ENCODE data around the gene PRSS23.
A peak's percentile ranks its signal among the peaks of the same experiment; 100 is the strongest.
"Not testable (repeated sequence)": the region's sequence is repeated elsewhere in the genome, so short reads cannot be mapped to it uniquely, and the experiment has no call there.

The PRSS23 gene

DNA sequence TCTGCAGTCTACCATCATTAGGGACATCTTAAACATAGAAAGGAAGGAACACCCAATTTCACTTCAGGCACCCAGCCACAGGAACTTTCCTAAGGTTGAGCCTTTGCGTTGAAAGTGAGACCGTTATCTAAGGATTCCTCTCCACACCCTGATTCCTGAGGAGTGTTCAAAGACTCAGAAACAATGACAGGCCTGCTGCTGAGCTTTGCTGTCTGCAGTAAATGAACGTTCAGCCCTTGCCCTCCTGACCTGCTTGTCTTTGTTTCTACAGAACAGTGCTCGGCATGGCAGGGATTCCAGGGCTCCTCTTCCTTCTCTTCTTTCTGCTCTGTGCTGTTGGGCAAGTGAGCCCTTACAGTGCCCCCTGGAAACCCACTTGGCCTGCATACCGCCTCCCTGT lies 7.0 kb downstream of the PRSS23 start:
- in situ Hi-C loops (cut with HindIII; ENCODE audit: low pct_ligation_motif_present, low pct_unique_long_range_greater_than_20kb, low sequenced_read_pairs), result no loop called here
- no peak for DNase-seq

DNA sequence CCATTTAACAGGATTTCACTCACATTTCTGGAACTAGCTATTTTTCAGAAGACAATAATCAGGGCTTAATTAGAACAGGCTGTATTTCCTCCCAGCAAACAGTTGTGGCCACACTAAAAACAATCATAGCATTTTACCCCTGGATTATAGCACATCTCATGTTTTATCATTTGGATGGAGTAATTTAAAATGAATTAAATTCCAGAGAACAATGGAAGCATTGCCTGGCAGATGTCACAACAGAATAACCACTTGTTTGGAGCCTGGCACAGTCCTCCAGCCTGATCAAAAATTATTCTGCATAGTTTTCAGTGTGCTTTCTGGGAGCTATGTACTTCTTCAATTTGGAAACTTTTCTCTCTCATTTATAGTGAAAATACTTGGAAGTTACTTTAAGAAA lies 9.2 kb downstream of the PRSS23 start:
- in situ Hi-C loops (cut with HindIII; ENCODE audit: low pct_ligation_motif_present, low pct_unique_long_range_greater_than_20kb, low sequenced_read_pairs), result no loop called here
- DNase-seq, result no peak

DNA sequence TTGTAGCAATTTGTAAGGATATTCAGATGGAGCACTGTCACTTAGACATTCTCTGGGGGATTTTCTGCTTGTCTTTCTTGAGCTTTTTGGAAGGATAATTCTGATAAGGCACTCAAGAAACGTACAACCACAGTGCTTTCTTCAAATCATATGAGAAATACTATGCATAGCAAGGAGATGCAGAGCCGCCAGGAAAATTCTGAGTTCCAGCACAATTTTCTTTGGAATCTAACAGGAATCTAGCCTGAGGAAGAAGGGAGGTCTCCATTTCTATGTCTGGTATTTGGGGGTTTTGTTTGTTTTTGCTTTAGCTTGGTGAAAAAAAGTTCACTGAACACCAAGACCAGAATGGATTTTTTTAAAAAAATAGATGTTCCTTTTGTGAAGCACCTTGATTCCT lies 9.9 kb downstream of the PRSS23 start:
- in situ Hi-C loops (cut with HindIII; ENCODE audit: low pct_ligation_motif_present, low pct_unique_long_range_greater_than_20kb, low sequenced_read_pairs), result no loop called here
- DNase-seq, result no peak

DNA sequence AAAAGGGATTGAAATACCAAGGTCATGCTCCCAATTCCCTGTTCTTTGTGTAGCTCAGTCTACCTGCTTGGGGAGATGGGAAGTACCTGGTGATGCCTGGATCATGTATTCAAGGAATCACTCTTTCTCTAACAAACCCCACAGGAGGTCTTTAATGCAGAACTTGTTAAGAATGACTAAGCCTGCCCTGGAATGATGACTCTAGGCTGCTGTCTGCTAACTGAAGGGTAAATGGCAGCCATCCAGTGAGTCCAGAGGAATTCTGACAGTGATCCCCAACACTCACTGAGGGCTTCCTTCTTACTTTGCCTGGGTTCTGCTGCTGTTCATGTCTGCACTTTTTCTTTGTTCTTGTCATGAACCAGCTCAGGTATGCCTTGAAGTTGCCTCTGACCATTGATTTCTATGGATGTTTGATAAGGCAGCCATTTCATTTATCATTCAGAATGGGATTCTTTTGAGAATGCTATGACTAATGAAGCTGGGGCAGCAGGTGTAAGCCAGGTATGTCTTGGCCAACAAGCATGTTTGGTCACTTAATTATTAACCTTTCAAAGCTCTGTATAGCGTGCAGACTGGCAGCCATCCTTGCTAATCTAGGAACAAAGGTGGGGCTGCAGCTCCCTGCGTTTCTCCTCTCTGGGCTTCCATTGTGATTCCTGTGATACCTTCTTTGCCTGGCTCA lies 11.4 kb downstream of the PRSS23 start:
- DNase-seq, result peak; percentile 91

DNA sequence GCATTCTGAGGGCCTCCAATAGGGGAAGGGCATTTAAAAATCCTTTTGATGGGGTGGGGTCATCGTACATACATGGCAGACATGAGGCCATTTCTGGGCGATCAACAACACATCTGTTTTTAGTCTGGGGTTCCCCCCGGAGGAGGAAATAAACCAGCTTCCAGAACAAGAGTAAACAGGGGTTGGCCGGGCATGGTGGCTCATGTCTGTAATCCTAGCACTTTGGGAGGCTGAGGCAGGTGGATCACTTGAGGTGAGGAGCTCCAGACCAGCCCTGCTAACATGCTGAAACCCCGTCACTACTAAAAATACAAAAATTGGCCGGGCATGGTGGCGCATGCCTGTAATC lies 12.0 kb downstream of the PRSS23 start:
- in situ Hi-C loops (cut with HindIII; ENCODE audit: low pct_ligation_motif_present, low pct_unique_long_range_greater_than_20kb, low sequenced_read_pairs), result no loop called here
- DNase-seq, result no peak

More for the DNA sequence above, 11.4 kb downstream of the PRSS23 start:
- in situ Hi-C loops (cut with HindIII; ENCODE audit: low pct_ligation_motif_present, low pct_unique_long_range_greater_than_20kb, low sequenced_read_pairs), result no loop called here

DNA sequence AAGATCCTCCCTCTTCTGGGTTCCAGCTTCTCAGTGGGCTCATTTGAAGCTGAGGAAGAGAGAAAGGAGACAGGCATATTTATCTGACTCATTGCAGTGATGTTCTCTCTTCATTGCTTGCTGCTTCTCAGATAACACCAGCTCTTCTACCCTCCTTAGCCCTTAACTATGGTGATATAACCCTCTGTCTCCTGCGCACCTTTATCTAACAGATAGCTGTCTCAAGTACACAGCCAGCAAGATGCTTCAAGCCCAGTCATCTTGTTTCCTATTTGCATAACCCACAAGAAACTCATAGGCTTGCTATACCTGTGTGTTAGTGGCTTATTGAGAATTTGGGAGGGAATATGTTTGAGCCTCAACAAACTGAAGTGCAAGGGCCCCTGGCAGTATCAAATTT lies 12.6 kb downstream of the PRSS23 start:
- in situ Hi-C loops (cut with HindIII; ENCODE audit: low pct_ligation_motif_present, low pct_unique_long_range_greater_than_20kb, low sequenced_read_pairs), result no loop called here

DNA sequence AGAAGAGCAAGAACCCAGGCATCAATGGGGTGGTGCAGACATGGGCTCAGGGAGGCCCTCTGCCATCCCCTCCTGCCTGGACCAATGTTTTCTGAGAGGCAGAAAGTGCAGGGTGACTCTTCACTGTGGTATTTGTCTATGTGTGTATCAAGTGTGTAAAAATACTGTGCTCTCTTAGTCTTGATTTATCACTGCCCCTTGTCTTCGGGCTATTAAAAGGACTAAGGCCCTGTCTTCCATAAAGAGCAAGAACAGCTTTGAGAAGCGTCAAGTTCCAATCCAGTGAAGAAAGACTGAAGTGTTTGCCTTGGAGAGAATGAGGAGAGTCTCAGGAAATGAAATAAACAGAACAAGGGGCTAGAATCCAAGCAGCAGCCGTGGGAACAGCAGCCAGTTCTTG lies 14.4 kb downstream of the PRSS23 start:
- in situ Hi-C loops (cut with HindIII; ENCODE audit: low pct_ligation_motif_present, low pct_unique_long_range_greater_than_20kb, low sequenced_read_pairs), result no loop called here
- DNase-seq, result no peak

More for the DNA sequence above, 12.6 kb downstream of the PRSS23 start:
- no peak for DNase-seq

DNA sequence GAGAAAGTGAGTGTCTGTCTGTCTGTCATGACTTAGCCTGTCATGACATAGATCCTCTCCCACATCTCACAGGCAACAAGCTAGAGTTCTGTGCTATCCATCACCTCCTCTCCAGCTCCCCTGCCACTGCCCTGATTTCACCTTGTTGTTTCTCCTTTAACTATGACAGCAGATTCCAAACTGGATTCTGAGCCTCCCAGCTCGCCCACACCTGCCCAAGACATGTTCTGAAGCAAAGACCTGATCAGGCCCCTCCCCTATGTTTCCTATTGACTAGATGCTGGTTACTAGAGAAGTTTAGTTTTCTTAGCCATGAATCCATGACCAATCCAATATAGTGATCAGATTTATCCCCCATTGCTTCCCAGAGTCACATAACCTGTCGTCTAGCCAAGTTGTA lies 15.4 kb downstream of the PRSS23 start:
- no peak for DNase-seq
- in situ Hi-C loops (cut with HindIII; ENCODE audit: low pct_ligation_motif_present, low pct_unique_long_range_greater_than_20kb, low sequenced_read_pairs), result no loop called here

DNA sequence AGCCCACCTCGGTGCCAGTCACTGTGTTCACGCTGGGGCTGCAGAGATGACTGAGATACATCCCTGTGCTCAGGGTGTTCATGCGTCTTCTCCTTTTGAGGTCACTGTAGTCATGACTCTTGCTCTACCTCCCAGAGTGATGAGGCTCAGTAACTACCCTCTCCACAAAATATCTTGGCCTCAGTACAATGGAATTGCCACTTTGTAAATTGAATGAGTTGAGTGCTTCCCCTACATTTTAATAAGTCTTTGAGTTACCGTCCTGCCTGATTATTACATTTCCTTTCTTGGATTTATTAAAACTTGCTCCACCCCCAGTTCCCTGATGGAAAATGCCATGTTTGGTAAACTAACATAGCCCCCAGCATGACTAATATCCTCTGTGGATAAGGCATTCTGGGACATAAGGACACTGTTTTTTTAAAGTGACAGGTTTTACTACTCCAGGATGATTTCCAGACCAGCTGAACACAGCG lies 15.9 kb downstream of the PRSS23 start:
- no peak for DNase-seq
- in situ Hi-C loops (cut with HindIII; ENCODE audit: low pct_ligation_motif_present, low pct_unique_long_range_greater_than_20kb, low sequenced_read_pairs), result no loop called here

DNA sequence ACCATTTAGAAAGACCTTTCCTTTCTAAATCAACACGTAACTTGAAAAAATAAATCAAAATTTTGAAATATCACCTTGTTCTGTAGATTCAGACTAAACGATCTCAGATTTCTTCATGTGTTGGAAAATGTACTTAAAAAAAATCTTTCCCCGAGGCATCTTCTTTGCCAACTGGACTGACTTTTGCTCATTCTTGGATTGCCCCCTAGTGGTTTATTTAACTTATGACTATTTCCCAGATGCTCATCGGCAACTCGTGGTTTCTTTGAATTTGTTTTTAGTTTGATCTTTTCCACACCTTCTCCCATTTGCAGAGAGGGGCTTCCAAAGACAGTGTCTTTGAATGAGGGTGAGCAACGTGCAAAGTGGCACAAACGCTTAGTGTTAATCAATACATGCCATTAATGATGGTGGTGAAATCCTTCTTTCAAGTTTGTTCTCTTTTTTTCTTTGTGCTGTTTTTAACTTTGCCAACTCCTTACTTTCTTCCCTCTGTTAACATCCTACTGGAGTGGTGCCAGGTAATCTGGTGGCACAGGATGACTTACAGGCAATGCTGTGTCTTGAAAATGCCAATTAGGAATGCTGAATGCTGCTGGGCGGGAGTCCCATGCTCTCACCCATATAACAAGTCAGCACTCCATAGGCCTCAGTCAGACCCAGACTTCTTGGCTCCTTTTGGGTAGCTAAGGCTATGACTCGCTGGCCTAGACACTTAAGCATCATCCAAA lies 18.3 kb downstream of the PRSS23 start:
- in situ Hi-C loops (cut with HindIII; ENCODE audit: low pct_ligation_motif_present, low pct_unique_long_range_greater_than_20kb, low sequenced_read_pairs), result no loop called here
- DNase-seq, result peak; percentile 77

DNA sequence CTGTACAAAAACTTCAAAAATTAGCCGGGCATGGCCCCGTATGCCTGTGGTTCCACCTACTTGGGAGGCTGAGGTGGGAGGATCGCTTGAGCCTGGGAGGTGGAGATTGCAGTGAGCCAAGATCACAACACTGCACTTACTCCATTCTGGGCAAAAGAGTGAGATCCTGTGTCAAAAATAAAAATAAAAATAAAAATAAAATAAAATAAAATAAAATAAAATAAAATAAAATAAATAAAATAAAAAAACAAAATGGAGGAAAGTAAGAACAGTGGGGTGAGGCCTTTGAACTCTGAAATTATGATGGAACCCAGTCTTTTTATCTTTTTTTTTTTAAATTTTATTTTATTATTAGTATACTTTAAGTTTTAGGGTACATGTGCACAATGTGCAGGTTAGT lies 23.8 kb downstream of the PRSS23 start:
- in situ Hi-C loops (cut with HindIII; ENCODE audit: low pct_ligation_motif_present, low pct_unique_long_range_greater_than_20kb, low sequenced_read_pairs); DNase-seq: not testable (repeated sequence)

DNA sequence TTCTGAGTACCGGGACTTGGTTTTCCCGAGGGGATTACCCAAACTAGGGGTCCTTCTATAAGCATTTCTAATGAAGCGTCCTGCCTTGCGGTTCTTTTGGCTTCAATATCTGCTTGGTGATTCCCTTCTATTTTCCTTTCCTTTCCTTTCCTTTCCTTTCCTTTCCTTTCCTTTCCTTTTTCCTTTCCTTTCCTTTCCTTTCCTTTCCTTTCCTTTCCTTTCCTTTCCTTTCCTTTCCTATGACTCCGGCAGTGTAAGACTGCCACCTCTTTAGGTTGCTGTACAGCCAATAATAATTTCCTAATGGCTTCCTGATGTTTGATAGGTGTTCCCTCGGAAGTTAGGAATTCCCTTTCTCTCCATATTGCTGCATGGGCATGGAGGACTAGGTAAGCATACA lies 34.0 kb downstream of the PRSS23 start:
- DNase-seq; in situ Hi-C loops (cut with HindIII; ENCODE audit: low pct_ligation_motif_present, low pct_unique_long_range_greater_than_20kb, low sequenced_read_pairs): not testable (repeated sequence)

DNA sequence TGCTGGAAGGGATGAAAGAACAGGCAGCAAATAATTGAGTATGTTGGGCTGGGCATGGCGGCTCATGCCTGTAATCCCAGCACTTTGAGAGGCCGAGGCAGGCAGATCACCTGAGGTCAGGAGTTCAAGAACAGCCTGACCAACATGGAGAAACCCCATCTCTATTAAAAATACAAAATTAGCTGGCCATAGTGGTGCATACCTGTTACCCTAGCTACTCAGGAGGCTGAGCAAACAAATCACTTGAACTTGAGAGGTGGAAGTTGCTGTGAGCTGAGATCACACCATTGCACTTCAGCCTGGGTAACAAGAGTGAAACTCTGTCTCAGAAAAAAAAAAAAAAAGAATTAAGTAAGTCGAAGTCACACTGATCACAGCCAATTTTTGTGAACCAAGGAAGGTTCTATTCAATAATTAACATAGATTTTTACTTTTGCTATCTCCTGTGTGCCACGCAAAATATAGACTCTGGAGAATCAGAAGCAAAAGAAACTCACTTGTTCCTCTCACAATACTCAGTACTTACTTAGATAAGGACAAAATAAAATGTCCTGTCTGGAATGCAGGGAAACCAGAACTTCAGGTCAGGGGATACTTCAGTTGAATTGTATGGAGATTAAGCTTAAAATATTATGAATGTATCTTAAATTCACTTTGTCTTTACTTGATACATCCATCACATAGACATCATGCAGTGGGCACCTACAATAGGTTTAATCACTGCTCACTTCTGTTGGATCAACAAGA lies 44.6 kb downstream of the PRSS23 start:
- DNase-seq; in situ Hi-C loops (cut with HindIII; ENCODE audit: low pct_ligation_motif_present, low pct_unique_long_range_greater_than_20kb, low sequenced_read_pairs): not testable (repeated sequence)

DNA sequence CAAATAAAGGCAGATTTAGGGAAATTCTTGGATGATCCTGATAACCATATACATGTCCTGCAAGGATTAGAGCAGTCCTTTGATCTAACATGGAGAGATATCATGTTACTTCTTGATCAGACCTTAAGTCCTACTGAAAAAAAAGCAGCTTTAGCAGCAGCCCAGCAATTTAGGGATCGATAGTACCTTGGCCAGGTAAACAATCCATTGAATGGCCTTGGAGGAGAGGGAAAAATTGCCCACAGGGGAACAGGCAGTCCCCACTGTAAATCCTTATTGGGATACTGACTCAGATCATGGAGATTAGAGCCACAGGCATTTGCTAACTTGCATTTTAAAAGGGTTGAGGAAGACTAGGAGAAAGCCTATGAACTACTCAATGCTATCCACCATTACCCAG lies 47.8 kb downstream of the PRSS23 start:
- DNase-seq, result no peak
- in situ Hi-C loops (cut with HindIII; ENCODE audit: low pct_ligation_motif_present, low pct_unique_long_range_greater_than_20kb, low sequenced_read_pairs), result no loop called here

DNA sequence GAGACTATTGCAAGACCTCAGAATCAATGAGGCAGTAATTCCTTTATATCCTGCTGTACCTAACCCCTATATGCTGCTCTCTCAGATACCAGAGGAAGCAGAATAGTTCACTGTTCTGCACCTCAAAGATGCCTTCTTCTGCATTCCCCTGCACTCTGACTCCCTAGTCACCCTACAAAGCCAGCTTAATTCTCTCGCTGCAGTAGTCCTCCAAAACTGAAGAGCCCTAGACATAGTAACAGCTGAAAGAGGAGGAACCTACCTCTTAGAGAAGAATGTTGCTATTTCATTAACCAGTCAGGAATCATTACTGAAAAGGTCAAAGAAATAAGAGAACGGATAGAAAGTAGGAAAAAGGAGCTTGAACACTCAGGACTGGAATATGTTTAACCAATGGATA lies 49.3 kb downstream of the PRSS23 start:
- in situ Hi-C loops (cut with HindIII; ENCODE audit: low pct_ligation_motif_present, low pct_unique_long_range_greater_than_20kb, low sequenced_read_pairs), result no loop called here
- no peak for DNase-seq

Data from ACHN (cell line).